NCI-H1417 treated with DMSO at 0.1 percent for 48 hours (cell line): ENCODE data around the gene MRGPRX2.

Experiments used
- DNase-seq: peaks from one replicate; lab custom pipeline; 2025; lab: John Stamatoyannopoulos, UW

The MRGPRX2 gene

GRCh38 chr11:19060629-19061028 is at the start of gene MRGPRX2:
Gene MRGPRX2, minus strand, starts transcription at chr11:19060717. Its CDS starts 4,315 bp downstream, at chr11:19056402.
- DNase-seq = no peak

- peak; percentile 15 for DNase-seq
These were observed 49.8 kb upstream of the MRGPRX2 start for GRCh38 chr11:19110295-19110694.

- DNase-seq = no peak
These were observed 46.6 kb upstream of the MRGPRX2 start for GRCh38 chr11:19107125-19107524.

- no peak for DNase-seq
These were observed 44.5 kb upstream of the MRGPRX2 start for GRCh38 chr11:19105011-19105410.

- no peak for DNase-seq
These were observed 42.0 kb upstream of the MRGPRX2 start for GRCh38 chr11:19102521-19102900.

- DNase-seq = peak; percentile 18
These were observed 41.4 kb upstream of the MRGPRX2 start for GRCh38 chr11:19101796-19102520.

GRCh38 chr11:19100885-19101284 is 40.4 kb upstream of the MRGPRX2 start:
- DNase-seq = no peak

- no peak for DNase-seq
These were observed 38.6 kb upstream of the MRGPRX2 start for GRCh38 chr11:19099093-19099492.

- no peak for DNase-seq
These were observed 34.3 kb upstream of the MRGPRX2 start for GRCh38 chr11:19094859-19095258.

GRCh38 chr11:19093976-19094375 is 33.5 kb upstream of the MRGPRX2 start:
- DNase-seq = no peak

- DNase-seq = no peak
These were observed 32.3 kb upstream of the MRGPRX2 start for GRCh38 chr11:19092850-19093249.

- DNase-seq = no peak
These were observed 31.8 kb upstream of the MRGPRX2 start for GRCh38 chr11:19092342-19092741.

- DNase-seq = no peak
These were observed 30.8 kb upstream of the MRGPRX2 start for GRCh38 chr11:19091366-19091765.

- no peak for DNase-seq
These were observed 28.9 kb upstream of the MRGPRX2 start for GRCh38 chr11:19089421-19089820.

GRCh38 chr11:19088791-19089190 is 28.3 kb upstream of the MRGPRX2 start:
- no peak for DNase-seq

- DNase-seq = no peak
These were observed 27.1 kb upstream of the MRGPRX2 start for GRCh38 chr11:19087658-19088057.

- DNase-seq = no peak
These were observed 24.3 kb upstream of the MRGPRX2 start for GRCh38 chr11:19084661-19085315.

GRCh38 chr11:19083166-19083565 is 22.6 kb upstream of the MRGPRX2 start:
- DNase-seq = no peak

- no peak for DNase-seq
These were observed 20.1 kb upstream of the MRGPRX2 start for GRCh38 chr11:19080579-19080993.

- no peak for DNase-seq
These were observed 19.3 kb upstream of the MRGPRX2 start for GRCh38 chr11:19079643-19080440.

GRCh38 chr11:19077965-19078364 is 17.4 kb upstream of the MRGPRX2 start:
- DNase-seq = no peak

- no peak for DNase-seq
These were observed 16.4 kb upstream of the MRGPRX2 start for GRCh38 chr11:19076744-19077589.
